Measurements from ENCODE around the gene UBE2L6.

GRCh38 chr11:57542582-57542981 lies 24.9 kb downstream of the UBE2L6 start:
- TF ChIP-seq CTCF (IDR thresholded peaks at IDR 0.05; ENCODE audit: poor library complexity, severe bottlenecking) (no peak), EZH2 (IDR thresholded peaks at IDR 0.05; ENCODE audit: borderline replicate concordance, insufficient read depth, low read length, poor library complexity, severe bottlenecking) (no peak), EP300 (conservative IDR thresholded peaks at IDR 0.05; ENCODE audit: poor library complexity, severe bottlenecking) (no peak)

Data from neural cell (in vitro differentiated cells).